Measurements from ENCODE around the gene FLNA. TPM values are rescaled to one million over a fixed set of nuclear protein-coding genes. Genes with fewer than 3 reads are reported as not detected.
"Not testable (repeated sequence)": the region's sequence is repeated elsewhere in the genome, so short reads cannot be mapped to it uniquely, and the experiment has no call there.

The FLNA gene
- total RNA-seq, 1 experiment from 2014 or later: 920 TPM

DNA sequence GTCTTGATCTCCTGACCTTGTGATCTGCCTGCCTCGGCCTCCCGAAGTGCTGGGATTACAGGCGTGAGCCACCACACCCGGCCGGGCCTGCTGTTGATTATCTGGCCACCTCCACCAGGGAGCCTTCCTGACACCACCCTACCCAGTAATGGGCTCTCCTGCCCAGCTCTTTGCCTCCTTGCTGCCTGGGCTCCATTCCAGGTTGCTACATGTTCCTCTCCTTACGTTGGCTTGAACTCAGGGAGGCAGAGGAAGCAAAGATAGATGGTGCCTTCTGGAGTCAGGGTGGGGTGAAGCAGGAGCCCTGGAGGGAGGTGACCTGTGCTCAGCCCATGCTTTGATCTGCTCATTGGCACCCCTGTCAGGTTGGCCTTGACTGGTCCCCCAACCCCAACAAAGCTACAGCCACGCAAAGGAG is 26.3 kb downstream of the FLNA start:
- intact Hi-C loops (cut with micrococcal nuclease; ENCODE audit: unreplicated experiment): no loop called here
- Histone ChIP-seq H3K4me1 (ENCODE audit: control insufficient read depth, insufficient read depth, low read length) (peaks cover 14% of the 10 kb centered on the region), H3K36me3 (ENCODE audit: control insufficient read depth, insufficient read depth, low read length) (no peaks in the 10 kb centered on the region), H3K9me3 (ENCODE audit: control insufficient read depth, insufficient read depth, low read depth, low read length) (no peaks in the 10 kb centered on the region), H3K27me3 (ENCODE audit: control insufficient read depth, insufficient read depth, low read length) (no peaks in the 10 kb centered on the region), H3K4me3 (ENCODE audit: low read depth in 2 of 2, low read length in 2 of 2) (no peak overlapping the region), H3K27ac (ENCODE audit: low read length) (0 out of 2 replicates have a peak overlapping the region, but pooled peaks have one; percentile 17)
- ChIA-PET POLR2A (no interaction called here), CTCF (interaction anchor here (1.1 kb wide), 1 partner anchor 25 kb away, joined by 4 read pairs; no protein-coding TSS in a partner anchor)
- BruUV-seq (replicated peaks): no TSS peak
- DNase-seq (ENCODE audit: low read depth, low spot score): no peak
- ATAC-seq: peak; percentile 1; the same call in 1 of the 2 replicates
- in situ Hi-C loops (cut with HindIII; ENCODE audit: low pct_unique_long_range_greater_than_20kb, low sequenced_read_pairs): no loop called here
- TF ChIP-seq TCF7L2 (IDR thresholded peaks at IDR 0.05; ENCODE audit: low read depth, low read length): no peak
- TF ChIP-seq, protein P1, sequence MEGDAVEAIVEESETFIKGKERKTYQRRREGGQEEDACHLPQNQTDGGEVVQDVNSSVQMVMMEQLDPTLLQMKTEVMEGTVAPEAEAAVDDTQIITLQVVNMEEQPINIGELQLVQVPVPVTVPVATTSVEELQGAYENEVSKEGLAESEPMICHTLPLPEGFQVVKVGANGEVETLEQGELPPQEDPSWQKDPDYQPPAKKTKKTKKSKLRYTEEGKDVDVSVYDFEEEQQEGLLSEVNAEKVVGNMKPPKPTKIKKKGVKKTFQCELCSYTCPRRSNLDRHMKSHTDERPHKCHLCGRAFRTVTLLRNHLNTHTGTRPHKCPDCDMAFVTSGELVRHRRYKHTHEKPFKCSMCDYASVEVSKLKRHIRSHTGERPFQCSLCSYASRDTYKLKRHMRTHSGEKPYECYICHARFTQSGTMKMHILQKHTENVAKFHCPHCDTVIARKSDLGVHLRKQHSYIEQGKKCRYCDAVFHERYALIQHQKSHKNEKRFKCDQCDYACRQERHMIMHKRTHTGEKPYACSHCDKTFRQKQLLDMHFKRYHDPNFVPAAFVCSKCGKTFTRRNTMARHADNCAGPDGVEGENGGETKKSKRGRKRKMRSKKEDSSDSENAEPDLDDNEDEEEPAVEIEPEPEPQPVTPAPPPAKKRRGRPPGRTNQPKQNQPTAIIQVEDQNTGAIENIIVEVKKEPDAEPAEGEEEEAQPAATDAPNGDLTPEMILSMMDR (IDR thresholded peaks at IDR 0.05): no peak
- TF ChIP-seq, protein P2, sequence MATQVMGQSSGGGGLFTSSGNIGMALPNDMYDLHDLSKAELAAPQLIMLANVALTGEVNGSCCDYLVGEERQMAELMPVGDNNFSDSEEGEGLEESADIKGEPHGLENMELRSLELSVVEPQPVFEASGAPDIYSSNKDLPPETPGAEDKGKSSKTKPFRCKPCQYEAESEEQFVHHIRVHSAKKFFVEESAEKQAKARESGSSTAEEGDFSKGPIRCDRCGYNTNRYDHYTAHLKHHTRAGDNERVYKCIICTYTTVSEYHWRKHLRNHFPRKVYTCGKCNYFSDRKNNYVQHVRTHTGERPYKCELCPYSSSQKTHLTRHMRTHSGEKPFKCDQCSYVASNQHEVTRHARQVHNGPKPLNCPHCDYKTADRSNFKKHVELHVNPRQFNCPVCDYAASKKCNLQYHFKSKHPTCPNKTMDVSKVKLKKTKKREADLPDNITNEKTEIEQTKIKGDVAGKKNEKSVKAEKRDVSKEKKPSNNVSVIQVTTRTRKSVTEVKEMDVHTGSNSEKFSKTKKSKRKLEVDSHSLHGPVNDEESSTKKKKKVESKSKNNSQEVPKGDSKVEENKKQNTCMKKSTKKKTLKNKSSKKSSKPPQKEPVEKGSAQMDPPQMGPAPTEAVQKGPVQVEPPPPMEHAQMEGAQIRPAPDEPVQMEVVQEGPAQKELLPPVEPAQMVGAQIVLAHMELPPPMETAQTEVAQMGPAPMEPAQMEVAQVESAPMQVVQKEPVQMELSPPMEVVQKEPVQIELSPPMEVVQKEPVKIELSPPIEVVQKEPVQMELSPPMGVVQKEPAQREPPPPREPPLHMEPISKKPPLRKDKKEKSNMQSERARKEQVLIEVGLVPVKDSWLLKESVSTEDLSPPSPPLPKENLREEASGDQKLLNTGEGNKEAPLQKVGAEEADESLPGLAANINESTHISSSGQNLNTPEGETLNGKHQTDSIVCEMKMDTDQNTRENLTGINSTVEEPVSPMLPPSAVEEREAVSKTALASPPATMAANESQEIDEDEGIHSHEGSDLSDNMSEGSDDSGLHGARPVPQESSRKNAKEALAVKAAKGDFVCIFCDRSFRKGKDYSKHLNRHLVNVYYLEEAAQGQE (IDR thresholded peaks at IDR 0.05; ENCODE audit: insufficient read depth in 1 of 2, low read depth in 2 of 2, low read length in 1 of 2): no peak
- no peak for TF ChIP-seq POLR2AphosphoS5 (IDR thresholded peaks at IDR 0.05; ENCODE audit: low read depth, low read length)
- TF ChIP-seq SIN3A (IDR thresholded peaks at IDR 0.05; ENCODE audit: borderline replicate concordance, insufficient read depth, low read depth, low read length): no peak

DNA sequence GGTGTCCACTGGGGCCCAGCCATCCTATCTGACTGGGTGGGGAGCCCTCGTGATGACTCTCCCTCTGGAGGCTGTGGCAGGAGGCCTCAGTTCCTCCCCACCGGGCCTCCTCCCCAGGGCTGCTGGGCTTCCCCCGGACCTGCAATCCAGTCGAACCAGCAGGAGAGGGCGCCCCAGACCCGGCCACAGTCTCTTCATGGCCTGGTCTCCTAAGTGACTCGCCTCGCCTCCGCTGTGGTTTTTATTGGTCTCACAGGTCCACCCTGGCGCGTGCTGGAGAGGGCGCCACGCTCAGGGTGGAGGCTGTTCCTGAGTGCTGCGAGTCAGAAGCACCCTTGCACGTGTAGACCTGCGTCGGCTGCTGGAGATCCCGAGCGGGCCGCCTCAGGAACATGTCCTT is 30.8 kb downstream of the FLNA start:
- H3K4me3 ChIP-seq (ENCODE audit: low read depth in 2 of 2, low read length in 2 of 2); intact Hi-C loops (cut with micrococcal nuclease; ENCODE audit: unreplicated experiment); BruUV-seq (replicated peaks); H3K27me3 ChIP-seq (ENCODE audit: control insufficient read depth, insufficient read depth, low read length); H3K36me3 ChIP-seq (ENCODE audit: control insufficient read depth, insufficient read depth, low read length); in situ Hi-C loops (cut with HindIII; ENCODE audit: low pct_unique_long_range_greater_than_20kb, low sequenced_read_pairs); DNase-seq (ENCODE audit: low read depth, low spot score); H3K27ac ChIP-seq (ENCODE audit: low read length); CTCF ChIA-PET; H3K9me3 ChIP-seq (ENCODE audit: control insufficient read depth, insufficient read depth, low read depth, low read length); POLR2A ChIA-PET: not testable (repeated sequence)
- ATAC-seq: peak; percentile 47
- H3K4me1 ChIP-seq (ENCODE audit: control insufficient read depth, insufficient read depth, low read length): peaks cover 10% of the 10 kb centered on the region

DNA sequence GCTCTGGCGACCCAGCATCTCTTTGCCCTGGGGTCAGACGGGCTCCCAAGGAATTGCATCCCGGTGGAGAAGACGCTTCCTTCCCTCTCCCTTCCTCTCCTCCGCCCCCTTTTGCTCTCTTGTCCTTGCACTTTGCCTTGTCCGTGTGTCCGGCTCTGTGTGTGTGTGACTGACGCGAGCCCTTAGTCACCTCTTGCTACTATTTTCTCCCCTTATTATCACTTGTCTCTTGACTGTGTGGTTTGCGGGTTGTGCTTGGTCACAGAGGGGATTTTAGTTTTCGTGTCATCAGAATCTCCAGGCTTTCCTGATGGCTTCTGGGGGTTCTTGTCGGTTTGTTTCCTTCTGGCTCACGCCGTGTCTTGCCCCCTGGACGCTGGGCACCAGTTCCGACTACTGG is 31.4 kb downstream of the FLNA start:
- POLR2A ChIA-PET; H3K9me3 ChIP-seq (ENCODE audit: control insufficient read depth, insufficient read depth, low read depth, low read length); H3K4me3 ChIP-seq (ENCODE audit: low read depth in 2 of 2, low read length in 2 of 2); H3K27me3 ChIP-seq (ENCODE audit: control insufficient read depth, insufficient read depth, low read length); in situ Hi-C loops (cut with HindIII; ENCODE audit: low pct_unique_long_range_greater_than_20kb, low sequenced_read_pairs); H3K27ac ChIP-seq (ENCODE audit: low read length); intact Hi-C loops (cut with micrococcal nuclease; ENCODE audit: unreplicated experiment); BruUV-seq (replicated peaks); H3K36me3 ChIP-seq (ENCODE audit: control insufficient read depth, insufficient read depth, low read length); H3K4me1 ChIP-seq (ENCODE audit: control insufficient read depth, insufficient read depth, low read length); DNase-seq (ENCODE audit: low read depth, low spot score); CTCF ChIA-PET; ATAC-seq: not testable (repeated sequence)

DNA sequence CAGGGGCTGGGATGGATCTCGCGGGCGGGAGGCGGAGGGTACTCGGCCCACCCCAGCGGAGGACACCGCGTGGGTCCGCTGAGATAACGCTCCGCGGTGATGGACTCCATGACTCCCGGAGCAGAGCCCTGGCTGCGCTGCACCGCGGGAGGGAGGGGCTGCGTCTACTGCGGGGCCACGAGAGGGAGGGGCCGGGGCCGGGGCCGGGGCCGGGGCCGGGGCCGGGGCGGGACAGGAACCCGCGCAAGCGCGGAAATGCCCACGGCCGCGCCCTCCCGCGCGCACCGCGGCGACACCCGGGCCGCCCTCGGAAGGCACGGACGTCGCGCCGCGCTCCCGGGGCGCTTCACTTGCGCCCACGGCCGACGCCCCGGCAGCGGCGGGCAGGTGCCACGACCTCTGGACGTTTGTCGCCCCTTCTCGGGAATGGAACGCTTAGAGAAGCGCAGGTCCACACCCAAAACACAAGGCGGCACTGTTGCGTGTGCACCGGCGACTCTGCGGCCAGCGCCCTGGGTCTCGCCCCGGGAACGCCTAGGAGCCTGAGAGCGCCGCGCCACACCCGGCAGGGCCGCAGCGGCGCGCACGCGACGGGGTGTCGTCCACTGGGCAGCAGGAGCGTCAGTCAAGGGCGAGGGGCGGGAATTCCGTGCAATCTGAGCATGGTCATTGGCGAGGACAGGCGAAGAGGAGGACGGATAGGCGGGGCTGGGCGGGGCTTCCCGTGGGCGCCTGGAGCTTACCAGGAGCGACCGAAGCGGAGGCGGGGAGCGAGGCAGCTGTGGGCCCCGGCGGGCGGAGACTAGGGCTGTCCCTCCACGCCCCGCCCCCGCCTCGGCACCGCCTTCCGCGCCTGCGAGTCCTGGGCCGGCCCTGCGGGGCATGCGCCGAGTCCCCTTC is 32.8 kb downstream of the FLNA start:
- H3K27me3 ChIP-seq (ENCODE audit: control insufficient read depth, insufficient read depth, low read length); intact Hi-C loops (cut with micrococcal nuclease; ENCODE audit: unreplicated experiment); H3K9me3 ChIP-seq (ENCODE audit: control insufficient read depth, insufficient read depth, low read depth, low read length); in situ Hi-C loops (cut with HindIII; ENCODE audit: low pct_unique_long_range_greater_than_20kb, low sequenced_read_pairs); H3K4me1 ChIP-seq (ENCODE audit: control insufficient read depth, insufficient read depth, low read length); DNase-seq (ENCODE audit: low read depth, low spot score); H3K36me3 ChIP-seq (ENCODE audit: control insufficient read depth, insufficient read depth, low read length); H3K27ac ChIP-seq (ENCODE audit: low read length); BruUV-seq (replicated peaks); POLR2A ChIA-PET; CTCF ChIA-PET: not testable (repeated sequence)
- ATAC-seq: peak; percentile 88
- H3K4me3 ChIP-seq (ENCODE audit: low read depth in 2 of 2, low read length in 2 of 2): peak overlapping the region in 1 of 2 experiments; percentile 18; a peak in 1 of 4 replicates
